Measurements from ENCODE around the gene FAM53B.

DNA sequence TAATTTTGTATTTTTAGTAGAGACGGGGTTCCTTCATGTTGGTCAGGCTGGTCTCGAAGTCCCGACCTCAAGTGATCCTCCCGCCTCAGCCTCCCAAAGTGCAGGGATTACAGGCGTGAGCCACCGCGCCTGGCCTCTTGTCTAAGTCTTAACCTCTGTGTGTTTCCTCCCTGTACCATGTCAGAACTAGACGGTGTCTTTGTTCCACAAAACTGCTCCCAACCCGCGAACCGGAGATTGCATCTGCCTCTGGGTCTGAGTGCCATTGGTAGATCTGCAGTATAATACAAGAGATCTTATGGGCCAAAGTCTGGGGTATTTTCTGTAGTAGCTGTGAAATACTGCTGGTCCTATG lies 48.8 kb upstream of the FAM53B start:
- no peak for TF ChIP-seq CTCF (IDR thresholded peaks at IDR 0.05)
- no peak for TF ChIP-seq POLR2A (IDR thresholded peaks at IDR 0.05)
- TF ChIP-seq POLR2AphosphoS5 (IDR thresholded peaks at IDR 0.05), result no peak
